SK-N-SH treated with all-trans-retinoic acid at 6 μM for 48 hours (cell line): Measurements from ENCODE around the gene FAM227A.

Source experiments
- ATAC-seq: fragments of 200-7000 bp; cut with Tn5 transposase; 3 replicates; pipeline ENCODE4 v1.9.1; 2020; ENCODE audit warnings: mild to moderate bottlenecking, moderate library complexity
- ZC3H10 ChIP-seq: fragments of 250-450 bp; sonication (Bioruptor Pico); IDR thresholded peaks from 2 replicates; pipeline ENCODE4 v1.5.1; 2021; ENCODE audit warnings: mild to moderate bottlenecking, moderate library complexity
- ZNF8 ChIP-seq: fragments of 450-650 bp; formaldehyde crosslinking; IDR thresholded peaks from 2 replicates; pipeline ENCODE4 v1.5.0; 2020; ENCODE audit warnings: mild to moderate bottlenecking, moderate library complexity
- TF ChIP-seq, protein P1 (sequence below): fragments of 250-450 bp; sonication (Bioruptor Pico); IDR thresholded peaks from 2 replicates; pipeline ENCODE4 v1.8.0; 2020; ENCODE audit warnings: mild to moderate bottlenecking, moderate library complexity, borderline replicate concordance

Gene FAM227A

DNA sequence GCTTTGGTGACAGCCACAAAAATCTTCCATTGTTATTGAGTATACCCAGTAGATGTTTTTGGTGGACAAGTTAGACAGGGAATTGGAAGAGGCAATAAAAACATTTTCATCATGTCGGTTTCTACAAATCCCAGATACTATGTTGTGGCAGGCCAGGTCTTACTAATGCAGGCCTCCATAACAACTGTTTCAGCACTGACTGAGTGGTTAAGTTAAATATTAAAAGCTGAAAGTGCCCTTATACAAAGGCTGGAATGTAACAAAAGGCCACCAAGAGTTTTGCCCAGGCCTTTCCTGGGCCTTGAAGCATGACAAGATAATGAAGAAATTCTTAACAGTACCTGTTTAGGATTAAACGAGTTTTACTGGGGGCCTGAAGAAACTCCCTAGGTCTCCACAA is 115.5 kb downstream of the FAM227A start (continued):
- no peak for TF ChIP-seq ZNF8 (CRISPR knock-in tag)
- no peak for TF ChIP-seq ZC3H10 (CRISPR knock-in tag)

- ATAC-seq = no peak
- TF ChIP-seq, protein P1, sequence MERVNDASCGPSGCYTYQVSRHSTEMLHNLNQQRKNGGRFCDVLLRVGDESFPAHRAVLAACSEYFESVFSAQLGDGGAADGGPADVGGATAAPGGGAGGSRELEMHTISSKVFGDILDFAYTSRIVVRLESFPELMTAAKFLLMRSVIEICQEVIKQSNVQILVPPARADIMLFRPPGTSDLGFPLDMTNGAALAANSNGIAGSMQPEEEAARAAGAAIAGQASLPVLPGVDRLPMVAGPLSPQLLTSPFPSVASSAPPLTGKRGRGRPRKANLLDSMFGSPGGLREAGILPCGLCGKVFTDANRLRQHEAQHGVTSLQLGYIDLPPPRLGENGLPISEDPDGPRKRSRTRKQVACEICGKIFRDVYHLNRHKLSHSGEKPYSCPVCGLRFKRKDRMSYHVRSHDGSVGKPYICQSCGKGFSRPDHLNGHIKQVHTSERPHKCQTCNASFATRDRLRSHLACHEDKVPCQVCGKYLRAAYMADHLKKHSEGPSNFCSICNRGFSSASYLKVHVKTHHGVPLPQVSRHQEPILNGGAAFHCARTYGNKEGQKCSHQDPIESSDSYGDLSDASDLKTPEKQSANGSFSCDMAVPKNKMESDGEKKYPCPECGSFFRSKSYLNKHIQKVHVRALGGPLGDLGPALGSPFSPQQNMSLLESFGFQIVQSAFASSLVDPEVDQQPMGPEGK (CRISPR knock-in tag) = no peak
Observed at GRCh38 chr22:38531251-38531938, 124.8 kb downstream of the FAM227A start.
